HepG2 (cell line): ENCODE data around the gene EXOC5. TPM values are rescaled to one million over a fixed set of nuclear protein-coding genes. Genes with fewer than 3 reads are reported as not detected.

Experiments
- FOXC1 ChIP-seq: sonication (generic); formaldehyde crosslinking; IDR thresholded peaks from 2 replicates; pipeline ENCODE4 v1.8.0; 2022; ENCODE audit warnings: mild to moderate bottlenecking, missing genetic modification reagents, borderline replicate concordance
- GATA4 ChIP-seq: sonication (generic); IDR thresholded peaks from 2 replicates; pipeline ENCODE4 v1.6.1; 2016; ENCODE audit warnings: antibody characterized with exemption, low read depth, borderline replicate concordance
- HNF4G ChIP-seq, 2 experiments: sonication (generic) in 1 of 2; formaldehyde crosslinking in 1 of 2; IDR thresholded peaks; 2 replicates each; pipeline versions ENCODE4 v1.4.0 to v1.6.1; 2011 to 2020; ENCODE audit warnings: borderline replicate concordance in 2 of 2, low read depth in 2 of 2, mild to moderate bottlenecking in 2 of 2, low read length in 1 of 2, missing genetic modification reagents in 1 of 2, moderate library complexity in 1 of 2
- KDM3A ChIP-seq: IDR thresholded peaks from 2 replicates; pipeline ENCODE4 v1.6.1; 2018; ENCODE audit warnings: low read depth, missing compliant biosample characterization
- KLF12 ChIP-seq: sonication (generic); formaldehyde crosslinking; IDR thresholded peaks from 2 replicates; pipeline ENCODE4 v1.4.0; 2020; ENCODE audit warnings: missing genetic modification reagents, borderline replicate concordance
- KMT2B ChIP-seq: IDR thresholded peaks from 2 replicates; pipeline ENCODE4 v1.6.1; 2016; ENCODE audit warnings: missing genetic modification reagents, missing compliant biosample characterization
- NR2F6 ChIP-seq, 2 experiments: IDR thresholded peaks; 2 replicates each; pipeline ENCODE4 v1.6.1; 2016; ENCODE audit warnings: antibody characterized with exemption in 1 of 2, mild to moderate bottlenecking in 1 of 2
- NR3C1 ChIP-seq: sonication (generic); formaldehyde crosslinking; IDR thresholded peaks from 2 replicates; pipeline ENCODE4 v1.4.0; 2020; ENCODE audit warnings: missing genetic modification reagents
- PTBP1 ChIP-seq: fragments of 200-400 bp; formaldehyde crosslinking; IDR thresholded peaks from 2 replicates; pipeline ENCODE4 v1.6.1; 2018; ENCODE audit warnings: low read length, low read depth; ENCODE audit not compliant: poor library complexity, severe bottlenecking
- RFXAP ChIP-seq: sonication (generic); formaldehyde crosslinking; IDR thresholded peaks from 2 replicates; pipeline ENCODE4 v1.4.0; 2020; ENCODE audit warnings: missing genetic modification reagents, borderline replicate concordance
- RORA ChIP-seq: sonication (generic); formaldehyde crosslinking; IDR thresholded peaks from 2 replicates; pipeline ENCODE4 v1.5.0; 2020; ENCODE audit warnings: mild to moderate bottlenecking, missing genetic modification reagents, moderate library complexity
- ZFP90 ChIP-seq: sonication (generic); formaldehyde crosslinking; IDR thresholded peaks from 2 replicates; pipeline ENCODE4 v1.8.0; 2022; ENCODE audit warnings: missing genetic modification reagents, mild to moderate bottlenecking, inconsistent platforms, borderline replicate concordance
- ZNF253 ChIP-seq: sonication (generic); formaldehyde crosslinking; IDR thresholded peaks from 2 replicates; pipeline ENCODE4 v1.8.0; 2022; ENCODE audit warnings: mild to moderate bottlenecking, missing genetic modification reagents, borderline replicate concordance
- ZNF660 ChIP-seq: sonication (generic); formaldehyde crosslinking; IDR thresholded peaks from 2 replicates; pipeline ENCODE4 v1.5.1; 2020; ENCODE audit warnings: mild to moderate bottlenecking, low read depth, missing genetic modification reagents, borderline replicate concordance
- ZSCAN21 ChIP-seq: sonication (generic); formaldehyde crosslinking; IDR thresholded peaks from 2 replicates; pipeline ENCODE4 v1.8.0; 2022; ENCODE audit warnings: mild to moderate bottlenecking, missing genetic modification reagents, moderate library complexity, borderline replicate concordance
- ZSCAN25 ChIP-seq: sonication (generic); formaldehyde crosslinking; IDR thresholded peaks from 2 replicates; pipeline ENCODE4 v1.8.0; 2022; ENCODE audit warnings: mild to moderate bottlenecking, missing genetic modification reagents
- polyA plus RNA-seq, 8 experiments: library from polyadenylated mRNA; depleted of rRNA in 3 of 8; stranded (reverse) in 7 of 8; unstranded in 1 of 8; fragments of >200 nt; fragmentation: Illumina TruSeq in 4 of 8; extraction: Trizol in 4 of 8; gene quantifications; 2 replicates each; pipeline versions ENCODE4 v1.2.1 to v1.2.3, GENCODE V29; 2011 to 2016; ENCODE audit warnings: low read depth in 4 of 8, missing spikeins in 1 of 8, mixed read lengths in 1 of 8; ENCODE audit not compliant: insufficient read depth in 1 of 8
- total RNA-seq, 5 experiments: library from RNA; depleted of rRNA; stranded (reverse); fragments of >200 nt; fragmentation: Illumina TruSeq; extraction: Trizol; gene quantifications; 2 replicates each; pipeline ENCODE4 v1.2.3, GENCODE V29; 2016; ENCODE audit warnings: low read depth in 1 of 5
- TF ChIP-seq, protein P1 (sequence below): sonication (generic); formaldehyde crosslinking; IDR thresholded peaks from 2 replicates; pipeline ENCODE4 v1.5.1; 2020; ENCODE audit warnings: missing genetic modification reagents, mild to moderate bottlenecking, borderline replicate concordance
- TF ChIP-seq, protein P2 (sequence below): sonication (generic); formaldehyde crosslinking; IDR thresholded peaks from 2 replicates; pipeline ENCODE4 v1.5.1; 2020; ENCODE audit warnings: mild to moderate bottlenecking, missing genetic modification reagents, borderline replicate concordance
- TF ChIP-seq, protein P3 (sequence below): sonication (generic); formaldehyde crosslinking; IDR thresholded peaks from 2 replicates; pipeline ENCODE4 v1.5.0; 2020; ENCODE audit warnings: mild to moderate bottlenecking, missing genetic modification reagents, borderline replicate concordance

EXOC5 gene
- total and polyA plus RNA-seq, 2 of the 13 experiments (the other 11 are each of a cell fraction or from before 2014, with no cell fraction given): 15.1 to 43.8 TPM

DNA sequence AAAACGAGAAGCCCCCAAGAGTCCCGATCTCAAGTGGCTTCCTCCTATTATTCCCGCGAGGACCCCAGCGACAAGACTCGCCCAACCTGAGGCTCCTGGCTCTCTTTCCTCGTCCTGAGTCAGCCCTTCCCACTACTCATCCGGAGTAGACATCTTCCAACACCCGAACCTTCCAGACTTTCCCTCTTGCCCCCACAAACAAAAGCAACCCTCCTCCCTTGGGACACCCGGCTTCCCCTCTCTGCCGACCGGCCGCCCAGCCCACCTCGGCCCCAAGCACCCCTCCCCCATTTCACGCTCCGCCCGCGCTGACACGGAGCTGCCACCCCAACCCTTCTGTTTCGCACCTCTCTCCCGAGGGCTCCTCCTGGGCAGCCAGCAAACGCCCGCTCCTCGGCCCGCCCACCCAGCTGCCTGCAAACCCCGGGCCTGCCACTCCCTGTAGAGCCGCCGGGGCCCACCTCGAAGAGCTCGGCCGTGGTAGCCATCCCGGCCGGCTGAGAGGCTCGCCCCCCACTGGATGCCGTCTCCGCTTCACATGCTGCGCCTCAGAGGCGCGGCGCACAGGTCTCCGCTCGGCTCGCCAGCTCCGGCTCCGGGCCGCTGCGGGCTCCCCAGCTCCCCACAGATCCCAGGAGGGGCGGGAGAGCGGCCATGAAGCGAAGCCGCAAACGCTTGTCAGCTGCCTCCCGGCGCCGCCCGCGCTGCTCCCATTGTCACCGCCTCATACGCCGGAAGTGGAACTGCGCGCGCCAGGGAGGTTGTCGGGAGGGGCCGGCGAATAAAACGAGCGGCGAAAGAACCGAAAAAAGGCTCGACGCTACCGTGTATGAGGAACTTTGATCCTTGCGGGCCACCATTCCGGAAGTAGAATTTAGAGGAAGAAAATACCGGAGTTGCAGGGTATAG, at the start of gene EXOC5, which contains the start of gene AP5M1 (continued):
- no peak for TF ChIP-seq NR3C1
- no peak; the same call in 1 of the 2 replicates for TF ChIP-seq ZFP90 (CRISPR knock-in tag)
- TF ChIP-seq KLF12 (CRISPR knock-in tag): no peak
- TF ChIP-seq KMT2B (CRISPR knock-in tag): peak; percentile 96
- no peak; the same call in 1 of the 2 replicates for TF ChIP-seq ZSCAN25
- TF ChIP-seq, protein P1, sequence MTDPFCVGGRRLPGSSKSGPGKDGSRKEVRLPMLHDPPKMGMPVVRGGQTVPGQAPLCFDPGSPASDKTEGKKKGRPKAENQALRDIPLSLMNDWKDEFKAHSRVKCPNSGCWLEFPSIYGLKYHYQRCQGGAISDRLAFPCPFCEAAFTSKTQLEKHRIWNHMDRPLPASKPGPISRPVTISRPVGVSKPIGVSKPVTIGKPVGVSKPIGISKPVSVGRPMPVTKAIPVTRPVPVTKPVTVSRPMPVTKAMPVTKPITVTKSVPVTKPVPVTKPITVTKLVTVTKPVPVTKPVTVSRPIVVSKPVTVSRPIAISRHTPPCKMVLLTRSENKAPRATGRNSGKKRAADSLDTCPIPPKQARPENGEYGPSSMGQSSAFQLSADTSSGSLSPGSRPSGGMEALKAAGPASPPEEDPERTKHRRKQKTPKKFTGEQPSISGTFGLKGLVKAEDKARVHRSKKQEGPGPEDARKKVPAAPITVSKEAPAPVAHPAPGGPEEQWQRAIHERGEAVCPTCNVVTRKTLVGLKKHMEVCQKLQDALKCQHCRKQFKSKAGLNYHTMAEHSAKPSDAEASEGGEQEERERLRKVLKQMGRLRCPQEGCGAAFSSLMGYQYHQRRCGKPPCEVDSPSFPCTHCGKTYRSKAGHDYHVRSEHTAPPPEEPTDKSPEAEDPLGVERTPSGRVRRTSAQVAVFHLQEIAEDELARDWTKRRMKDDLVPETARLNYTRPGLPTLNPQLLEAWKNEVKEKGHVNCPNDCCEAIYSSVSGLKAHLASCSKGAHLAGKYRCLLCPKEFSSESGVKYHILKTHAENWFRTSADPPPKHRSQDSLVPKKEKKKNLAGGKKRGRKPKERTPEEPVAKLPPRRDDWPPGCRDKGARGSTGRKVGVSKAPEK: no peak
- TF ChIP-seq PTBP1: peak; percentile 55
- peak; percentile 71 for TF ChIP-seq ZSCAN21 (CRISPR knock-in tag)
- TF ChIP-seq KDM3A (CRISPR knock-in tag): peak; percentile 28; the same call in 1 of the 2 replicates
- no peak; the same call in 1 of the 2 replicates for TF ChIP-seq RFXAP (CRISPR knock-in tag)
- no peak for TF ChIP-seq ZNF660
- no peak; the same call in 1 of the 2 replicates for TF ChIP-seq GATA4
- TF ChIP-seq FOXC1 (CRISPR knock-in tag): no peak
- TF ChIP-seq ZNF253 (CRISPR knock-in tag): no peak
- TF ChIP-seq RORA (CRISPR knock-in tag): no peak
- TF ChIP-seq, protein P2, sequence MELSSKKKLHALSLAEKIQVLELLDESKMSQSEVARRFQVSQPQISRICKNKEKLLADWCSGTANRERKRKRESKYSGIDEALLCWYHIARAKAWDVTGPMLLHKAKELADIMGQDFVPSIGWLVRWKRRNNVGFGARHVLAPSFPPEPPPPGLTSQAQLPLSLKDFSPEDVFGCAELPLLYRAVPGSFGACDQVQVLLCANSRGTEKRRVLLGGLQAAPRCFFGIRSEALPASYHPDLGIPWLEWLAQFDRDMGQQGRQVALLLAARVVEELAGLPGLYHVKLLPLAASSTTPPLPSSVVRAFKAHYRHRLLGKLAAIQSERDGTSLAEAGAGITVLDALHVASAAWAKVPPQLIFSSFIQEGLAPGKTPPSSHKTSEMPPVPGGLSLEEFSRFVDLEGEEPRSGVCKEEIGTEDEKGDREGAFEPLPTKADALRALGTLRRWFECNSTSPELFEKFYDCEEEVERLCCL (CRISPR knock-in tag): no peak
- no peak for TF ChIP-seq NR2F6 (IDR thresholded peaks at IDR 0.05)
- no peak for TF ChIP-seq NR2F6 (CRISPR knock-in tag; IDR thresholded peaks at IDR 0.05)
- TF ChIP-seq, protein P3, sequence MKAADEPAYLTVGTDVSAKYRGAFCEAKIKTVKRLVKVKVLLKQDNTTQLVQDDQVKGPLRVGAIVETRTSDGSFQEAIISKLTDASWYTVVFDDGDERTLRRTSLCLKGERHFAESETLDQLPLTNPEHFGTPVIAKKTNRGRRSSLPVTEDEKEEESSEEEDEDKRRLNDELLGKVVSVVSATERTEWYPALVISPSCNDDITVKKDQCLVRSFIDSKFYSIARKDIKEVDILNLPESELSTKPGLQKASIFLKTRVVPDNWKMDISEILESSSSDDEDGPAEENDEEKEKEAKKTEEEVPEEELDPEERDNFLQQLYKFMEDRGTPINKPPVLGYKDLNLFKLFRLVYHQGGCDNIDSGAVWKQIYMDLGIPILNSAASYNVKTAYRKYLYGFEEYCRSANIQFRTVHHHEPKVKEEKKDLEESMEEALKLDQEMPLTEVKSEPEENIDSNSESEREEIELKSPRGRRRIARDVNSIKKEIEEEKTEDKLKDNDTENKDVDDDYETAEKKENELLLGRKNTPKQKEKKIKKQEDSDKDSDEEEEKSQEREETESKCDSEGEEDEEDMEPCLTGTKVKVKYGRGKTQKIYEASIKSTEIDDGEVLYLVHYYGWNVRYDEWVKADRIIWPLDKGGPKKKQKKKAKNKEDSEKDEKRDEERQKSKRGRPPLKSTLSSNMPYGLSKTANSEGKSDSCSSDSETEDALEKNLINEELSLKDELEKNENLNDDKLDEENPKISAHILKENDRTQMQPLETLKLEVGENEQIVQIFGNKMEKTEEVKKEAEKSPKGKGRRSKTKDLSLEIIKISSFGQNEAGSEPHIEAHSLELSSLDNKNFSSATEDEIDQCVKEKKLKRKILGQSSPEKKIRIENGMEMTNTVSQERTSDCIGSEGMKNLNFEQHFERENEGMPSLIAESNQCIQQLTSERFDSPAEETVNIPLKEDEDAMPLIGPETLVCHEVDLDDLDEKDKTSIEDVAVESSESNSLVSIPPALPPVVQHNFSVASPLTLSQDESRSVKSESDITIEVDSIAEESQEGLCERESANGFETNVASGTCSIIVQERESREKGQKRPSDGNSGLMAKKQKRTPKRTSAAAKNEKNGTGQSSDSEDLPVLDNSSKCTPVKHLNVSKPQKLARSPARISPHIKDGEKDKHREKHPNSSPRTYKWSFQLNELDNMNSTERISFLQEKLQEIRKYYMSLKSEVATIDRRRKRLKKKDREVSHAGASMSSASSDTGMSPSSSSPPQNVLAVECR (CRISPR knock-in tag): peak; percentile 89
- no peak for TF ChIP-seq HNF4G (IDR thresholded peaks at IDR 0.05; ENCODE audit: borderline replicate concordance, low read depth, low read length)
- no peak for TF ChIP-seq HNF4G (CRISPR knock-in tag; IDR thresholded peaks at IDR 0.05; ENCODE audit: borderline replicate concordance, low read depth)
